ENCODE measurements around the gene ST6GALNAC4.

- TF ChIP-seq, protein P1, sequence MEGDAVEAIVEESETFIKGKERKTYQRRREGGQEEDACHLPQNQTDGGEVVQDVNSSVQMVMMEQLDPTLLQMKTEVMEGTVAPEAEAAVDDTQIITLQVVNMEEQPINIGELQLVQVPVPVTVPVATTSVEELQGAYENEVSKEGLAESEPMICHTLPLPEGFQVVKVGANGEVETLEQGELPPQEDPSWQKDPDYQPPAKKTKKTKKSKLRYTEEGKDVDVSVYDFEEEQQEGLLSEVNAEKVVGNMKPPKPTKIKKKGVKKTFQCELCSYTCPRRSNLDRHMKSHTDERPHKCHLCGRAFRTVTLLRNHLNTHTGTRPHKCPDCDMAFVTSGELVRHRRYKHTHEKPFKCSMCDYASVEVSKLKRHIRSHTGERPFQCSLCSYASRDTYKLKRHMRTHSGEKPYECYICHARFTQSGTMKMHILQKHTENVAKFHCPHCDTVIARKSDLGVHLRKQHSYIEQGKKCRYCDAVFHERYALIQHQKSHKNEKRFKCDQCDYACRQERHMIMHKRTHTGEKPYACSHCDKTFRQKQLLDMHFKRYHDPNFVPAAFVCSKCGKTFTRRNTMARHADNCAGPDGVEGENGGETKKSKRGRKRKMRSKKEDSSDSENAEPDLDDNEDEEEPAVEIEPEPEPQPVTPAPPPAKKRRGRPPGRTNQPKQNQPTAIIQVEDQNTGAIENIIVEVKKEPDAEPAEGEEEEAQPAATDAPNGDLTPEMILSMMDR (IDR thresholded peaks at IDR 0.05): no peak
- TF ChIP-seq EP300 (IDR thresholded peaks at IDR 0.05; ENCODE audit: low read depth) (no peak), POLR2A (IDR thresholded peaks at IDR 0.05) (no peak)
Measured at GRCh38 chr9:127893392-127893791, 23.4 kb downstream of the ST6GALNAC4 start.

All from transverse colon (tissue), 3 donors.